Endothelial cell of umbilical vein (primary cell): ENCODE measurements around the gene PYY. TPM values are rescaled to one million over a fixed set of nuclear protein-coding genes. Genes with fewer than 3 reads are reported as not detected.

ENCODE experiments used
- BruUV-seq: library from RNA; stranded (reverse); fragments of 400-500 nt; replicated peaks from 2 replicates; lab custom pipeline; 2021; lab: Mats Ljungman, UMichigan
- CTCF ChIA-PET: fragments of 300-600, 350-600 bp; sonication (Branson Sonifier 250); formaldehyde crosslinking; loops from one replicate; lab custom pipeline; 2021; ENCODE audit warnings: antibody characterized with exemption, inconsistent platforms; lab: Charles Lee
- POLR2A ChIA-PET: fragments of 300-600, 350-600 bp; sonication (Branson Sonifier 250); formaldehyde crosslinking; loops from one replicate; lab custom pipeline; 2021; ENCODE audit warnings: antibody characterized with exemption, inconsistent platforms; lab: Charles Lee
- DNase-seq: peaks from one replicate; pipeline ENCODE4 v3.0.0-alpha.2; 2011; ENCODE audit warnings: low read depth, low spot score
- FAIRE-seq: peaks from 2 replicates; lab custom pipeline; 2011; peaks lifted over from hg19 to GRCh38; lab: Jason Lieb, UNC
- H2AFZ ChIP-seq: 2 replicates; pipeline ENCODE4 v1.6.0; 2012; ENCODE audit warnings: low read depth, low read length, control low read depth, inconsistent platforms
- H3K27ac ChIP-seq: 2 replicates; pipeline ENCODE4 v1.5.1; 2011; ENCODE audit warnings: low read depth, mild to moderate bottlenecking, control low read depth, low read length, moderate library complexity; ENCODE audit not compliant: insufficient read depth
- H3K27me3 ChIP-seq, 2 experiments: 2 replicates each; pipeline versions ENCODE4 v1.6.0 to v1.6.1; 2011; ENCODE audit warnings: low read length in 2 of 2, mixed read lengths in 1 of 2; ENCODE audit not compliant: control insufficient read depth in 2 of 2, insufficient read depth in 2 of 2
- H3K36me3 ChIP-seq, 2 experiments: 2 replicates in 1 of 2; 3 replicates in 1 of 2; pipeline ENCODE4 v1.5.1; 2011; ENCODE audit warnings: low read length in 2 of 2, mild to moderate bottlenecking in 1 of 2, moderate library complexity in 1 of 2; ENCODE audit not compliant: control insufficient read depth in 2 of 2, insufficient read depth in 2 of 2; ENCODE audit errors: extremely low read depth in 1 of 2
- H3K4me1 ChIP-seq: 3 replicates; pipeline ENCODE4 v1.5.1; 2011; ENCODE audit warnings: mild to moderate bottlenecking, low read length; ENCODE audit not compliant: control insufficient read depth, insufficient read depth; ENCODE audit errors: extremely low read depth
- H3K4me2 ChIP-seq: 2 replicates; pipeline ENCODE4 v1.6.1; 2011; ENCODE audit warnings: low read length, control low read depth, mixed read lengths; ENCODE audit not compliant: insufficient read depth
- H3K4me3 ChIP-seq, 3 experiments: fragments of 200-600 bp in 1 of 3; sonication (generic), shearing (Covaris generic) in 1 of 3; replicated peaks in 1 of 3; 2 replicates each; pipeline ENCODE4 v1.5.1; 2011 to 2016; ENCODE audit warnings: control low read depth in 3 of 3, low read length in 3 of 3, mild to moderate bottlenecking in 2 of 3, inconsistent platforms in 1 of 3, low read depth in 1 of 3, moderate library complexity in 1 of 3; ENCODE audit not compliant: insufficient read depth in 1 of 3
- H3K79me2 ChIP-seq: 2 replicates; pipeline ENCODE4 v1.6.0; 2012; ENCODE audit warnings: low read length, inconsistent platforms; ENCODE audit not compliant: control insufficient read depth, insufficient read depth
- H3K9ac ChIP-seq: replicated peaks from 2 replicates; pipeline ENCODE3; 2011; ENCODE audit warnings: low read length, control low read depth; ENCODE audit not compliant: insufficient read depth; ENCODE audit errors: extremely low read depth
- H3K9me1 ChIP-seq: replicated peaks from 3 replicates; pipeline ENCODE4 v1.6.0; 2011; ENCODE audit warnings: mild to moderate bottlenecking, low read length; ENCODE audit not compliant: control insufficient read depth, insufficient read depth; ENCODE audit errors: extremely low read depth
- H3K9me3 ChIP-seq: replicated peaks from 2 replicates; pipeline ENCODE4 v1.5.1; 2012; ENCODE audit warnings: low read length, inconsistent platforms; ENCODE audit not compliant: control insufficient read depth, insufficient read depth
- H4K20me1 ChIP-seq: replicated peaks from 2 replicates; pipeline ENCODE3; 2011; ENCODE audit warnings: mild to moderate bottlenecking, low read length; ENCODE audit not compliant: control insufficient read depth, insufficient read depth; ENCODE audit errors: extremely low read depth
- EZH2 ChIP-seq: IDR thresholded peaks from 2 replicates; pipeline ENCODE4 v1.6.1; 2012; ENCODE audit warnings: borderline replicate concordance, low read depth, mild to moderate bottlenecking, moderate library complexity, low read length, inconsistent platforms; ENCODE audit not compliant: severe bottlenecking
- FOS ChIP-seq: IDR thresholded peaks from 2 replicates; pipeline ENCODE4 v1.6.1; 2011; ENCODE audit warnings: mild to moderate bottlenecking, low read length, moderate library complexity, borderline replicate concordance; ENCODE audit not compliant: insufficient read depth
- GATA2 ChIP-seq: IDR thresholded peaks from 2 replicates; pipeline ENCODE4 v1.7.0; 2011; ENCODE audit warnings: low read depth, mild to moderate bottlenecking, moderate library complexity, mixed read lengths, low read length; ENCODE audit not compliant: insufficient read length, insufficient read depth
- JUN ChIP-seq: IDR thresholded peaks from 2 replicates; pipeline ENCODE4 v1.6.1; 2011; ENCODE audit warnings: borderline replicate concordance, low read depth; ENCODE audit not compliant: insufficient read length, insufficient read depth
- MYC ChIP-seq: IDR thresholded peaks from one replicate; pipeline ENCODE4 v1.6.1; 2011; ENCODE audit warnings: mild to moderate bottlenecking, low read depth, low read length
- POLR2A ChIP-seq: IDR thresholded peaks from 2 replicates; pipeline ENCODE4 v1.6.1; 2012; ENCODE audit warnings: low read depth, mild to moderate bottlenecking, control low read depth, low read length
- POLR2AphosphoS5 ChIP-seq: IDR thresholded peaks from 2 replicates; pipeline ENCODE4 v1.6.1; 2012; ENCODE audit warnings: low read depth, mild to moderate bottlenecking, control low read depth, low read length, moderate library complexity; ENCODE audit not compliant: insufficient read depth
- dilution Hi-C: fragments of 300-500 bp; cut with MboI; formaldehyde crosslinking; loops from one replicate; pipeline ENCODE4 v1.15.0; 2019; ENCODE audit warnings: low sequenced_read_pairs; ENCODE audit not compliant: extremely low pct_ligation_motif_present
- intact Hi-C: fragments of 100-400 bp; cut with micrococcal nuclease; formaldehyde crosslinking; loops from one replicate; pipeline ENCODE4 v1.10.0; 2022
- polyA plus RNA-seq, 4 experiments: library from polyadenylated mRNA; depleted of rRNA in 3 of 4; stranded (reverse) in 3 of 4; unstranded in 1 of 4; fragments of >200 nt; gene quantifications; 2 replicates each; pipeline versions ENCODE4 v1.2.1 to v1.2.3, GENCODE V29; 2011 to 2012; ENCODE audit warnings: missing spikeins in 1 of 4
- total RNA-seq: library from RNA; stranded (reverse); gene quantifications from 2 replicates; pipeline ENCODE4 v1.2.3, GENCODE V29; 2021
- TF ChIP-seq, protein P1 (sequence below): IDR thresholded peaks from 2 replicates; pipeline ENCODE4 v1.6.1; 2011; ENCODE audit not compliant: insufficient read depth, insufficient read length
- TF ChIP-seq, protein P2 (sequence below), 2 donors: IDR thresholded peaks; 1 replicate in 1 of 2; 2 replicates in 1 of 2; pipeline ENCODE4 v1.5.1; 2011; ENCODE audit warnings: low read length in 2 of 2, mild to moderate bottlenecking in 2 of 2, moderate library complexity in 2 of 2, control low read depth in 1 of 2, inconsistent platforms in 1 of 2, low read depth in 1 of 2; ENCODE audit not compliant: insufficient read depth in 1 of 2; ENCODE audit errors: extremely low read depth in 1 of 2

PYY gene
- total and polyA plus RNA-seq, 2 donors (not counting 3 experiments of a cell fraction or from before 2014, with no cell fraction given): not detected

DNA sequence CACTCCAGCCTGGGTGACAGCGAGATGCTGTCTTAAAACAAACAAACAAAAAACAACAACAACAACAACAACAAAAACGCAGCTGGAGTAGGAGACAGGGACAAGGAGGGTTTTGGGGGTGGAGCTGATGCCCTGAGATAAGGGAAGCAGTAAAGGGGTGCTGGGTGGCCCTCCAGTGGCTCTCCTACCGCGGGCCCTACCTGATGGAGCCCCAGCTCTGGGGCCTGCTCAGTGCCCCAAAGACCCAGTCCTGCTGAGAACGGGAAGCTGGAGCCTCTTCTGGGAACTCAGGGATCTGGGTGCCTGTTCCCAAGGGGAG lies 29.4 kb upstream of the PYY start:
- H3K9me1 ChIP-seq: no peaks in the 10 kb centered on the region
- dilution Hi-C loops: no loop called here
- no peak for TF ChIP-seq POLR2A
- no peak for TF ChIP-seq POLR2AphosphoS5
- TF ChIP-seq EZH2: no peak
- TF ChIP-seq, protein P1, sequence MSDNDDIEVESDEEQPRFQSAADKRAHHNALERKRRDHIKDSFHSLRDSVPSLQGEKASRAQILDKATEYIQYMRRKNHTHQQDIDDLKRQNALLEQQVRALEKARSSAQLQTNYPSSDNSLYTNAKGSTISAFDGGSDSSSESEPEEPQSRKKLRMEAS: no peak
- no peak for TF ChIP-seq MYC
- TF ChIP-seq GATA2: no peak
- TF ChIP-seq FOS: no peak
- no peak for TF ChIP-seq JUN
- TF ChIP-seq, protein P2, sequence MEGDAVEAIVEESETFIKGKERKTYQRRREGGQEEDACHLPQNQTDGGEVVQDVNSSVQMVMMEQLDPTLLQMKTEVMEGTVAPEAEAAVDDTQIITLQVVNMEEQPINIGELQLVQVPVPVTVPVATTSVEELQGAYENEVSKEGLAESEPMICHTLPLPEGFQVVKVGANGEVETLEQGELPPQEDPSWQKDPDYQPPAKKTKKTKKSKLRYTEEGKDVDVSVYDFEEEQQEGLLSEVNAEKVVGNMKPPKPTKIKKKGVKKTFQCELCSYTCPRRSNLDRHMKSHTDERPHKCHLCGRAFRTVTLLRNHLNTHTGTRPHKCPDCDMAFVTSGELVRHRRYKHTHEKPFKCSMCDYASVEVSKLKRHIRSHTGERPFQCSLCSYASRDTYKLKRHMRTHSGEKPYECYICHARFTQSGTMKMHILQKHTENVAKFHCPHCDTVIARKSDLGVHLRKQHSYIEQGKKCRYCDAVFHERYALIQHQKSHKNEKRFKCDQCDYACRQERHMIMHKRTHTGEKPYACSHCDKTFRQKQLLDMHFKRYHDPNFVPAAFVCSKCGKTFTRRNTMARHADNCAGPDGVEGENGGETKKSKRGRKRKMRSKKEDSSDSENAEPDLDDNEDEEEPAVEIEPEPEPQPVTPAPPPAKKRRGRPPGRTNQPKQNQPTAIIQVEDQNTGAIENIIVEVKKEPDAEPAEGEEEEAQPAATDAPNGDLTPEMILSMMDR (IDR thresholded peaks at IDR 0.05; ENCODE audit: extremely low read depth in 1 of 2, insufficient read depth in 1 of 2, low read depth in 1 of 2, low read length in 2 of 2): no peak
- no TSS peak for BruUV-seq
- no peaks in the 10 kb centered on the region for H3K36me3 ChIP-seq
- H3K4me2 ChIP-seq: peak overlapping the region; percentile 37
- H3K4me3 ChIP-seq: no peak overlapping the region
- CTCF ChIA-PET: interaction anchor here (0.6 to 2.7 kb wide), 8 partner anchors 9 to 59 kb away, joined by 3 to 14 read pairs (median 4); no protein-coding TSS in a partner anchor
- no peaks in the 10 kb centered on the region for H3K79me2 ChIP-seq
- peak overlapping the region; percentile 35 for H2AFZ ChIP-seq
- H3K9me3 ChIP-seq: no peaks in the 10 kb centered on the region
- H3K27me3 ChIP-seq: peaks cover 16% of the 10 kb centered on the region in 2 experiments
- H3K9ac ChIP-seq: no peak overlapping the region
- no peak for DNase-seq
- FAIRE-seq: no peak
- intact Hi-C loops: no loop called here
- POLR2A ChIA-PET: no interaction called here
- H3K27ac ChIP-seq: no peak overlapping the region
- H3K4me1 ChIP-seq: peaks cover 4% of the 10 kb centered on the region
- no peaks in the 10 kb centered on the region for H4K20me1 ChIP-seq
